Measurements from ENCODE around the gene SHISAL1.

SHISAL1 gene

DNA sequence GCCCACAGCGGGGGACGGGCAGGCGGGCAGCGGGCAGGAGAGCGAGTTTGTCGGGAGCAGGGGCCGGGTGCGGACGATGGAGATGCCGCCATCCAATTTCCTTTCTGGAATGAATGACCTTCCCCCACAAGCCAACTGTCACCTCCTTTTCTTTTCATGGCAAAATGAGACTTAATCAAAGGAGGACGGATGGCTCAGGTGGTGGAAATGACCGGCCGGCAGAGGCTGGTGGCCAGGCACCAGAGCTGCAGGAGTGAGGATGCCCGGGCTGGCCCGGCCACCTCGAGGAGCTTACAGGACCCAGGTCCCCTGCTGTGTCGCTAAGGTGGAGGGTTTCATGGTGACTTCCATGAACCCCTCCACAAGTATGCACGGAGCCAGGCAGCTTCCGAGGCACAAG, 11.7 kb downstream of the SHISAL1 start:
- no peak for DNase-seq (ENCODE audit: low read depth)

DNA sequence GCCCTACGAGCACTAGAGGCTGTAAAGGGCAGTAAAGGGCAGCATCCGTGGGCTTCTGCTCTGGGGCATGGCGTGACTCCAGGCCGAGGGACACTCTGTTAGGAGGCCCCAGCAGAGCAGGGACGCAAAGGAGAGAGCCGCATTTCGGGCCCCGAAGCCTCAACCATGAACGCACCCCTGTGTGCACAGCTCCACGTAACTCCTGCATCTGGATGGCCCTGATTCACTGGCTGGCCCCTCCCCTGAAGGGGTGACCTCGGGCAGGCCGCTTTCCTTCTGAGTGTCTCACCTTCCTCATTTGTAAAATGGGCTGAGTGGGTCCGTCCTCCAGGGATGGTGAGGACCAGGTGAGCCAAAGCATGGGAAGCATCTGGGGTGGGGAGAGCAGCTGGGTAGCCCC, 13.6 kb downstream of the SHISAL1 start:
- no peak for DNase-seq (ENCODE audit: low read depth)

DNA sequence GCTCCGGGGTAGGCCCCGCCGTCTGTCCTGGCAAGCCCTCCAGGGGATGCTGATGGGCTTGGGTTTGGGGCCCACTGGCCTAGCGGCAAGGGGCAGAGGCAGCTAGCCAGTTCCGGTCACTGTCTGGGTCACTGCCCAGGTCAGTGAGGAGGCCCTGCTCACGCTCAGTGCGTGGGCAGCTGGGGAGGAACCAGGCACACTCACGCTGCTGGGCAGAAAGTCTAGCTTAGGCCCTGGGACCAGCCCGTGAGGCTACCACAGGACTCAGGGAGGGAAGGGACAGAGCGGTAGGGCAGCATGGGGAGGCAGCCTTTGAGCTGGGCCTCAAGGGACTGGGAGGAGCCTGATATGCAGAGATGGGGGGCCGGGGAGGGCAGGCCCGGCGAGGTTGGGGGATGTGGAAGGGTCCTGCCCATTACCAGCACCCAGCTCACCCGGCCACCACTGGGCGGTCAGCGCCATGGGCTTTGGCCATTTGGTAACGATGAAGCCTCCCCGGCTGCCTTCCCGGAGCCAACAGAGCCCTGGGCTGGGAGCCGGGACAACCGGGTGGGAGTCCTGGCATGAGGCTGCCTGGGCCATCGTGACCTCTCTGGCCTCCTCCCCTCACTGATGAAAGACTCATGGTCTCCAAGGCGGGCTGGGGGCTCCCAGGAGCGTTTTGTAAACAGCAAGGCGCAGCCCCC, 14.2 kb downstream of the SHISAL1 start:
- no peak for DNase-seq (ENCODE audit: low read depth)

GRCh38 chr22:44297470-44298061, 15.2 kb downstream of the SHISAL1 start:
- no peak for DNase-seq (ENCODE audit: low read depth)

DNA sequence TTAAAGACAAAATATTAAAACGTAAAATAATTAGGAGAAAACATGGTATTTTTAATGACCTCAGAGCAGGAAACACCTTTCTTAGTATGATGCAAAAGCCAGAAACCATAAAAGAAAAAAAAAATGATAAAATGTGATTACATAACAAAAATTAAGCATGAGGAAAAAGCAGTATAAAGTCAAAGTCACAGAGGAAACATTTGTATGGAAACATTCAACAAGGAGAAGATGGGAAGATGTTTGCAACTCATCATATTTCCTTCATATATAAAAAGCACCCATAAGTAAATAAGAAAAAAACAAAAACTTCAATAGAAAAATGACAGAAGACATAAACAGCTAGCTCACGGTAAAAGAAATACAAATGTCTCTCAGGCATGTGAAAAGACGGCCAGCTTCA, 17.3 kb downstream of the SHISAL1 start:
- no peak for DNase-seq (ENCODE audit: low read depth)

DNA sequence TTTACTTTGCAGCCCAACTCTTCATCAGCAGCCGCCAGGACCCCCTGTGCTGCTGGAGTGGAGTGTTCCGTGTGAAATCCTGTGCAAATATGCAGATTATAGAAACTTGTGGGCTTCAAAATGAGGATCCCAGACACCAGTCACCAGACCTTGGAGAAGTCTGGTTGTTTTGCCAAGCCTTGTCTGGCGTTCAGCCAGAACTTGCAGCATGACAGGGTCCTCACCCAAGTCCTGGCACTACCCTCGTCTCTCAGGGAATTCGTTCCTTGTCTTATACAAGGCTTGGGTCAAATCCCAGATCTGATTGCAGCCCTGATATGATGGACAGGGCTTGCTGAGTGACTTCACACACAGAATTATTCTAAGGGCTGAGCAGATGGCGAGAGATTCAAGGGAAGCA, 18.9 kb downstream of the SHISAL1 start:
- no peak for DNase-seq (ENCODE audit: low read depth)

DNA sequence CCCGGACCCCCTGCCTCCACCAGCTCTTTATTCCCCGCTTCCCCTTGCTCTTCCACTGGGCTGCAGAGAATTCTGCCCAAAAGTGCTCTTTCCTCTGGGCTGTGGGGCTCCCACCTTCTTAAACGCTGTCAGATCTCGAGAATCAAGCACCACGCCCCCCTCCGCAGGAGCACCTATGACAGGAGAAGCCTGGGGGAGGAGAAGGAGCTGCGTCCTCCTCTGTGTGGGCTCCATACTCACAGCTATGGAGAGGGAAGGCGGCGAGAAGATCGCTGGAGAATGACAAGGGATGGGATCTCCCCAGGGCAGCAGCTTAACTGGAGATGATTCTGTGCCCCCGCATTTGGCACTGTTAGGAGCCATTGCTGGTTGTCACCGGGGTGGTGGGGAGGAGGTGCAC, 19.7 kb downstream of the SHISAL1 start:
- DNase-seq (ENCODE audit: low read depth), result no peak

- no peak for DNase-seq (ENCODE audit: low read depth)
Observed at GRCh38 chr22:44292521-44292920, 20.2 kb downstream of the SHISAL1 start.

- DNase-seq (ENCODE audit: low read depth), result no peak
Observed at GRCh38 chr22:44291674-44292360, 20.9 kb downstream of the SHISAL1 start.

- DNase-seq (ENCODE audit: low read depth), result no peak
Observed at GRCh38 chr22:44291265-44291664, 21.5 kb downstream of the SHISAL1 start.

GRCh38 chr22:44289414-44290171, 23.2 kb downstream of the SHISAL1 start:
- DNase-seq (ENCODE audit: low read depth), result no peak

DNA sequence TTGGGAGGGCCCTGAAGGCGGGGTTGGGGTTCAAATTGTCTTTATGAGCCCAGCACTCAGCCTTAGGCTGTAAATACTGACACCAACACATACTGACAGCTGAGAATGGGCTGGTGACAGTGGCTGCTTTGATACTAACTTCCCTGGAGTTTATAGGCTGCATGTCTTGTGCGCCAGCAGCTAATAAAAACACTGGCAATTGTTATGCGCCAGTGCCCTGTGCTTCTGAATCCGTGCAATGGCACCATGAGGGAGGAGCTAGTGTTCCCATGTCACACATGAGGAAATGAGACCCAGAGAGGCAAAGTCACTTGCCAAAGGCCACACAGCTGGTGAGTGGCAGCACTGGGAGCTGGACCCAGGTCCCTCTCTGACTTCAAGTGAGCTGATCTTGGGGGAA, 23.8 kb downstream of the SHISAL1 start:
- DNase-seq (ENCODE audit: low read depth), result no peak

GRCh38 chr22:44287741-44288140, 25.0 kb downstream of the SHISAL1 start:
- DNase-seq (ENCODE audit: low read depth), result no peak

- DNase-seq (ENCODE audit: low read depth), result no peak
Observed at GRCh38 chr22:44287121-44287693, 25.5 kb downstream of the SHISAL1 start.

DNA sequence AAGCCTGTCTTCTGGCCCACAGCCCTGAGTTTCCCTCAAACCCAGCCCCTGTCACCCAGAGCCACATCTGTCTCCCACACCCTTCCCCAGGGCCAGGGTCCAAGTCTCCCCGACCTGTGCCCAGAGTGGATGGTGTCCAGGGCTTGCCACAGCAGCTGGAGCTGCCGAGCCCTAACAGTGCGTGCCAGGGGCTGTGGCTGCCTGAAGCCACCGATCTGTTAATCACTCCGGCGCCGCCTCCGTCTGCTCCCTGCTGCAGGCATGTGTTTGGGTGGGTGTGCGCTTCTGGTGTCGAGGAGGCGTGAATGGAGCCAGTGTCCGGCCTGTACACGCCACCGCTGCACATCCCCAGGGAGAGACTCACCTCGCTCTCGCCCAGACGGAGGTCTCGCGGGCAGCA, 26.1 kb downstream of the SHISAL1 start:
- DNase-seq (ENCODE audit: low read depth), result no peak

DNA sequence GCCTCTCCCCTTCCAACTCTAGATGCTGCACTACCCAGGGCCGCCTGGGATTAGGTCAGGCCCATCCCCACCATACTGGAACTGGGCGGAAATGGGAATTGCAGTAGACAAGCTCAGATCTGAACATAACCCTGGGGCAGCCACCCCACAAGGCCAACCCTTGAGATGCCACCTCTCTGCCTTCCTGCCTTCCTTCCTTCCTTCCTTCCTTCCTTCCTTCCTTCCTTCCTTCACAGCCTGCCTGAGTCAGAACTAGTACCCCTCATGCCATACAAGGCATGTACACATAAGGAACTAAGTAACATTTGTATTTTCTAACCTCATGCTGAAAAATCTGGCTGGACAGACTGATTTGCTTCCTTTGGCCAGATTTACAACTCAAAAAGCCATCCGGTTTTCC, 28.0 kb downstream of the SHISAL1 start:
- no peak for DNase-seq (ENCODE audit: low read depth)

DNA sequence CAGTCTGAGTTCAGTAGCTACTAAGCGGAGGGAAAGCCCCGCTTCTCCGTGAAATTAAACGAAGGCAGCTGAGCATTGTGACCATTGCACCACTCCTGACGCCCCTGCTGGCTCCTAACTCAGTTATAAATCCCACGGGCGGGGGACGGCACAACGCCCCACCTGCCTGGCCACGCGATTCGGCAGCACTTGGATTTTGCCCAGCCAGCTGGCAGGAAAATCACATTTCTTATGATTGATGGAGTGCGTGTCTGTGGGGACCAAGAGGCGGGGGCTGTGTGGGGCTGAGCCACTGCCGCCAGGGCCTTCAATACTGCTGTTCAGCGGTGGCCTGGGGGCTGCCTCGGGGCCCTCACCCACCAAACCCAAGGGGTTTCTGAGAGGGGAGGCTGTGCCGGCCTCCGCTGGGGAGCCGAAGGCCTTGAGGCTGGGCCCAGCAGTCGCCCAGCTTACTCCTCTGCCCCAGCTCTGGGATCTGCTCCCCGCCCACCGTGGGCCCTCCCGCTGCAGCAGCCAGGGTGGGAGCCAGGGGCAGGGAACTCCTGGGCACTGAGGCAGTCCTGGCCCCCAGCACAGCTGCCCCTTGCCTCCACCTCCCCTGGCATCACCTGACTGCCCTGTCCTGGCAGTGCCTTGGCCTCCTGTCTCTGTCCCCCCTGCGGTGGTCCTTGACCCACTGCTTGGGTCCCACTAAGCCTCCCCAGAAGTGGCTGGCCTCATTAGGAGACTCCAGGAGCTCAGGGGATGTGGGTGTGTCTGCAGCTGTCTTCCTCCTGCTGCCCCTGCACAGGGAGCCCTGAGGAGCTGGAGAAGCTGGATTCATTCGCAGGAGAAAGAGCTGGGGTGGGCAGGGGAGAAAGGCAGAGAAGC, 30.7 kb downstream of the SHISAL1 start:
- no peak for DNase-seq (ENCODE audit: low read depth)

GRCh38 chr22:44280665-44281188, 32.0 kb downstream of the SHISAL1 start:
- DNase-seq (ENCODE audit: low read depth), result no peak

- DNase-seq (ENCODE audit: low read depth), result no peak
Observed at GRCh38 chr22:44279069-44279360, 33.7 kb downstream of the SHISAL1 start.

DNA sequence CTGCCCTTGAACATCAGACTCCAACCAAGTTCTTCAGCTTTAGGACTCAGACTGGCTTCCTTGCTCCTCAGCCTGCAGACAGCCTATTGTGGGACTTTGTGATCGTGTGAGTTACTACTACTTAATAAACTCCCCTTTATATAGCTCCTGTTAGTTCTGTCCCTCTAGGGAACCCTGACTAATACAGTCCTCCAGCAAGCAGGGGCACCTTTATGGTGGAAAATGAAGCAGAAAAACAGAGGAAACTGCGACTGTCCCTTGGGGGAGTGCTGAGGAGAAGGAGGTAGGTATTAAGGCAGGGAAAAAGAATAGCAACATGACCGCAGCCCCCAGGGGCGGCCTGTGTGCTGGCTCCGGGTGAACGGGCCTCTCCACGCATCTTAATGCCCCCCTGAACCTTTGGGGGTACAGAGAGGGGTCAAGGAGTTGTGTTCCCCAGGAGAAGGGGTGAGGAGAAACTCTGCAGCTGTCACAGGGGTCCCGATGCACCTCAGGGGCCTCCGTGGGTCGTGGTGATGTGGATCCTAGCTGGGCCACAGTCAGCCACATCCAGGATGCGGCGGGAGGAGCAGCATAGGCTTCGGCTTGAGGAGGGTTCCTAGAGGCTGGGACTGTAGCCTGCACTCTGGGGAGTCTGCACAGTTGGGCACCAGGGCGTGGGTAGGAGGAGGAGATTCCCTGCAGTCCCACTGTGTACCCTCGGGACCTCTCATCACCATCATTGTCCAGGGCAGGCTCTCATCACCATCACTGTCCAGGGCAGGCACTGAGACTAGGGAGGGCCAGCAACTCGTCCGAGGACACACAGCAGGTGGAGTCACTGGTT, 34.3 kb downstream of the SHISAL1 start:
- DNase-seq (ENCODE audit: low read depth), result no peak
